Measurements from ENCODE around the gene GPC6.

DNA sequence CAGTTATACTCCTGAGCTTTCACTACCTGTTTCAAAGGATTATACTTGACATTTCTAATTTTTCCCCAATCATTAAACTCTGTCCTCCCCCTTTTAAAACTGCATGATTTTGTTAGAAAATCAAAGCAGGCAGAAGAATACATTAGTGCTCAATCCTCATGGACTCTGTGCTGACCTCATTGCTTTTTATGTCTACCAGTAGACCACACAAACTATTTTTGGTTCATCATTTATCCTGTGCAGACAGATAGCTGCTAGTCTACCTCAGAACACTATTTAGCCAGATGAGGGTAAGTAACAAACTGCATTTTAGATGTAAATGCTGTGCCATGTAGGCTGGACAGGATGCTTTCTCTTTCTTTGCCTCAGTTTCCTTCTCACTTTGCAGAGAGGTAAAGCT, 1016.9 kb downstream of the GPC6 start:
- TF ChIP-seq, protein P1, sequence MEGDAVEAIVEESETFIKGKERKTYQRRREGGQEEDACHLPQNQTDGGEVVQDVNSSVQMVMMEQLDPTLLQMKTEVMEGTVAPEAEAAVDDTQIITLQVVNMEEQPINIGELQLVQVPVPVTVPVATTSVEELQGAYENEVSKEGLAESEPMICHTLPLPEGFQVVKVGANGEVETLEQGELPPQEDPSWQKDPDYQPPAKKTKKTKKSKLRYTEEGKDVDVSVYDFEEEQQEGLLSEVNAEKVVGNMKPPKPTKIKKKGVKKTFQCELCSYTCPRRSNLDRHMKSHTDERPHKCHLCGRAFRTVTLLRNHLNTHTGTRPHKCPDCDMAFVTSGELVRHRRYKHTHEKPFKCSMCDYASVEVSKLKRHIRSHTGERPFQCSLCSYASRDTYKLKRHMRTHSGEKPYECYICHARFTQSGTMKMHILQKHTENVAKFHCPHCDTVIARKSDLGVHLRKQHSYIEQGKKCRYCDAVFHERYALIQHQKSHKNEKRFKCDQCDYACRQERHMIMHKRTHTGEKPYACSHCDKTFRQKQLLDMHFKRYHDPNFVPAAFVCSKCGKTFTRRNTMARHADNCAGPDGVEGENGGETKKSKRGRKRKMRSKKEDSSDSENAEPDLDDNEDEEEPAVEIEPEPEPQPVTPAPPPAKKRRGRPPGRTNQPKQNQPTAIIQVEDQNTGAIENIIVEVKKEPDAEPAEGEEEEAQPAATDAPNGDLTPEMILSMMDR (IDR thresholded peaks at IDR 0.05; ENCODE audit: insufficient read depth, low read length) = no peak
- TF ChIP-seq POLR2AphosphoS5 (IDR thresholded peaks at IDR 0.05; ENCODE audit: low read depth) (no peak), GABPA (IDR thresholded peaks at IDR 0.05; ENCODE audit: low read depth) (no peak)
- TF ChIP-seq, protein P2, sequence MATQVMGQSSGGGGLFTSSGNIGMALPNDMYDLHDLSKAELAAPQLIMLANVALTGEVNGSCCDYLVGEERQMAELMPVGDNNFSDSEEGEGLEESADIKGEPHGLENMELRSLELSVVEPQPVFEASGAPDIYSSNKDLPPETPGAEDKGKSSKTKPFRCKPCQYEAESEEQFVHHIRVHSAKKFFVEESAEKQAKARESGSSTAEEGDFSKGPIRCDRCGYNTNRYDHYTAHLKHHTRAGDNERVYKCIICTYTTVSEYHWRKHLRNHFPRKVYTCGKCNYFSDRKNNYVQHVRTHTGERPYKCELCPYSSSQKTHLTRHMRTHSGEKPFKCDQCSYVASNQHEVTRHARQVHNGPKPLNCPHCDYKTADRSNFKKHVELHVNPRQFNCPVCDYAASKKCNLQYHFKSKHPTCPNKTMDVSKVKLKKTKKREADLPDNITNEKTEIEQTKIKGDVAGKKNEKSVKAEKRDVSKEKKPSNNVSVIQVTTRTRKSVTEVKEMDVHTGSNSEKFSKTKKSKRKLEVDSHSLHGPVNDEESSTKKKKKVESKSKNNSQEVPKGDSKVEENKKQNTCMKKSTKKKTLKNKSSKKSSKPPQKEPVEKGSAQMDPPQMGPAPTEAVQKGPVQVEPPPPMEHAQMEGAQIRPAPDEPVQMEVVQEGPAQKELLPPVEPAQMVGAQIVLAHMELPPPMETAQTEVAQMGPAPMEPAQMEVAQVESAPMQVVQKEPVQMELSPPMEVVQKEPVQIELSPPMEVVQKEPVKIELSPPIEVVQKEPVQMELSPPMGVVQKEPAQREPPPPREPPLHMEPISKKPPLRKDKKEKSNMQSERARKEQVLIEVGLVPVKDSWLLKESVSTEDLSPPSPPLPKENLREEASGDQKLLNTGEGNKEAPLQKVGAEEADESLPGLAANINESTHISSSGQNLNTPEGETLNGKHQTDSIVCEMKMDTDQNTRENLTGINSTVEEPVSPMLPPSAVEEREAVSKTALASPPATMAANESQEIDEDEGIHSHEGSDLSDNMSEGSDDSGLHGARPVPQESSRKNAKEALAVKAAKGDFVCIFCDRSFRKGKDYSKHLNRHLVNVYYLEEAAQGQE (IDR thresholded peaks at IDR 0.05; ENCODE audit: insufficient replicate concordance, low read depth) = no peak

Measured in HL-60 (cell line).